ENCODE measurements around the gene SLC14A1.

DNA sequence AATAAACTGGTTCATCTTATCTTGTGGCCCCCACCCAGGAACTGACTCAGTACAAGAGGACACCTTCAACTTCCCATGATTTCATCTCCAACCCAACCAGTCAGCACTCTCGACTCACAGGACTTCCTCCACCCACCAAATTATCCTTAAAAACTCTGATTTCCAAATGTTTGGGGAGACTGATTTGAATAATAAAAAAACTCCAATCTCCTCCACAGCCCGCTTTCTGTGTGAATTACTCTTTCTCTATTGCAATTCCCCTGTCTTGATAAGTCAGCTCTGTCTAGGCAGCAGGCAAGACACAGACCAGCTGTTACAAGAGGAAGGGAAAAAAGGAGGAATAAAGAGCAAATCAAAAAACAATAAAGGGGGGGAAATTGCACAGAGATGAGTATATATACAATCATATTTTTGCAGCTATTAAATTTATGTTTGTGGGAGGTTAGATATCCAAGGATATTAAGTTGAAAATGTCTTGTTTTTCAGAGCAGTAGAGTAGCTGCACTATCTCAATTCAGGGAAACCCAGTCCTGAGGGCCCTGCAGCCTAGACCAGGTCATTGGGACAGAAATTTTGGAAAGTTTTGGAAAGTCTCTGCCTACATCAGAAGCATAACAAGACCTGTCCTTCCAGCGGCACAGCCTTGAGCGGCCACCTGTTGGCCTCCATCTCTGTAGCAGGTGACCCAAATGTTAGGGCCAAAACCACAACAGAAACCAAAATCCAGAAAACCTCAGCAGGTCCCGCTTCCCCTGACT, 68.7 kb downstream of the SLC14A1 start:
- TF ChIP-seq POLR2A (IDR thresholded peaks at IDR 0.05) (no peak), POLR2AphosphoS5 (IDR thresholded peaks at IDR 0.05) (no peak)
- TF ChIP-seq, protein P1, sequence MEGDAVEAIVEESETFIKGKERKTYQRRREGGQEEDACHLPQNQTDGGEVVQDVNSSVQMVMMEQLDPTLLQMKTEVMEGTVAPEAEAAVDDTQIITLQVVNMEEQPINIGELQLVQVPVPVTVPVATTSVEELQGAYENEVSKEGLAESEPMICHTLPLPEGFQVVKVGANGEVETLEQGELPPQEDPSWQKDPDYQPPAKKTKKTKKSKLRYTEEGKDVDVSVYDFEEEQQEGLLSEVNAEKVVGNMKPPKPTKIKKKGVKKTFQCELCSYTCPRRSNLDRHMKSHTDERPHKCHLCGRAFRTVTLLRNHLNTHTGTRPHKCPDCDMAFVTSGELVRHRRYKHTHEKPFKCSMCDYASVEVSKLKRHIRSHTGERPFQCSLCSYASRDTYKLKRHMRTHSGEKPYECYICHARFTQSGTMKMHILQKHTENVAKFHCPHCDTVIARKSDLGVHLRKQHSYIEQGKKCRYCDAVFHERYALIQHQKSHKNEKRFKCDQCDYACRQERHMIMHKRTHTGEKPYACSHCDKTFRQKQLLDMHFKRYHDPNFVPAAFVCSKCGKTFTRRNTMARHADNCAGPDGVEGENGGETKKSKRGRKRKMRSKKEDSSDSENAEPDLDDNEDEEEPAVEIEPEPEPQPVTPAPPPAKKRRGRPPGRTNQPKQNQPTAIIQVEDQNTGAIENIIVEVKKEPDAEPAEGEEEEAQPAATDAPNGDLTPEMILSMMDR (IDR thresholded peaks at IDR 0.05) = no peak

All from breast epithelium (tissue), 3 donors.